Endodermal cell (in vitro differentiated cells): ENCODE data around the gene KRT1. TPM values are rescaled to one million over a fixed set of nuclear protein-coding genes. Genes with fewer than 3 reads are reported as not detected.
A peak's percentile ranks its signal among the peaks of the same experiment; 100 is the strongest.

Experiments used
- DNase-seq: peaks from one replicate; pipeline ENCODE4 v3.0.0-alpha.2; 2017
- H3K27ac ChIP-seq: 2 replicates; pipeline ENCODE4 v1.5.1; 2013; ENCODE audit warnings: mild to moderate bottlenecking, low read depth, low read length, moderate library complexity
- H3K27me3 ChIP-seq: 2 replicates; pipeline ENCODE4 v1.6.1; 2013; ENCODE audit warnings: mild to moderate bottlenecking, low read length, moderate library complexity; ENCODE audit not compliant: insufficient read depth, control insufficient read depth, poor library complexity, severe bottlenecking
- H3K36me3 ChIP-seq: 2 replicates; pipeline ENCODE4 v1.7.0; 2013; ENCODE audit warnings: mild to moderate bottlenecking, low read length, moderate library complexity; ENCODE audit not compliant: control insufficient read depth, insufficient read depth
- H3K4me1 ChIP-seq: one replicate; pipeline ENCODE4 v1.7.0; 2013; ENCODE audit warnings: low read length; ENCODE audit not compliant: control insufficient read depth, insufficient read depth
- H3K4me3 ChIP-seq: 2 replicates; pipeline ENCODE4 v1.5.1; 2013; ENCODE audit warnings: mild to moderate bottlenecking, low read length, moderate library complexity
- H3K9ac ChIP-seq: 2 replicates; pipeline ENCODE4 v1.6.1; 2013; ENCODE audit warnings: mild to moderate bottlenecking, low read length, moderate library complexity; ENCODE audit not compliant: poor library complexity, severe bottlenecking; ENCODE audit errors: extremely low read depth
- H3K9me3 ChIP-seq: 2 replicates; pipeline ENCODE4 v1.6.1; 2013; ENCODE audit warnings: mild to moderate bottlenecking, low read length, moderate library complexity; ENCODE audit not compliant: control insufficient read depth
- H3K27ac Mint-ChIP-seq: 2 replicates; pipeline ENCODE4 v1.8.0; 2020; ENCODE audit warnings: mixed read lengths
- H3K27me3 Mint-ChIP-seq: 2 replicates; pipeline ENCODE4 v1.8.0; 2021; ENCODE audit warnings: mild to moderate bottlenecking, mixed read lengths; ENCODE audit not compliant: insufficient read depth
- H3K36me3 Mint-ChIP-seq: 2 replicates; pipeline ENCODE4 v1.8.0; 2020; ENCODE audit warnings: low read depth, mixed read lengths
- H3K4me1 Mint-ChIP-seq: 2 replicates; pipeline ENCODE4 v1.8.0; 2020; ENCODE audit warnings: mixed read lengths
- H3K4me3 Mint-ChIP-seq: 2 replicates; pipeline ENCODE4 v1.8.0; 2020; ENCODE audit warnings: mild to moderate bottlenecking, moderate library complexity, mixed read lengths
- H3K9me3 Mint-ChIP-seq: 2 replicates; pipeline ENCODE4 v1.8.0; 2020; ENCODE audit warnings: mild to moderate bottlenecking, mixed read lengths
- WGBS, 2 experiments: methylation state at CpG; one replicate each; pipeline versions ENCODE4 v1.1.5 to v1.1.7; 2013; ENCODE audit warnings: missing lambda C conversion rate in 2 of 2, mixed read lengths in 1 of 2; ENCODE audit not compliant: insufficient coverage in 1 of 2, insufficient read length in 1 of 2; 5-methylcytosine and 5-hydroxymethylcytosine counted together
- total RNA-seq, 2 donors: library from RNA; stranded (reverse); fragmentation: NEBNext Ultra II Directional in 1 of 2; extraction: Animal tissue kit (Norgen Biotek cat#: 25700) in 1 of 2; gene quantifications; 2 replicates in 1 of 2; 3 replicates in 1 of 2; pipeline ENCODE4 v1.2.1, GENCODE V29; 2021
- TF ChIP-seq, protein P1 (sequence below): fragments of 200-600 bp; sonication (generic); conservative IDR thresholded peaks from 2 replicates; pipeline ENCODE4 v1.5.0; 2021; ENCODE audit warnings: antibody characterized with exemption, mild to moderate bottlenecking

Gene KRT1
- total RNA-seq, 2 donors from 2014 or later: not detected

DNA sequence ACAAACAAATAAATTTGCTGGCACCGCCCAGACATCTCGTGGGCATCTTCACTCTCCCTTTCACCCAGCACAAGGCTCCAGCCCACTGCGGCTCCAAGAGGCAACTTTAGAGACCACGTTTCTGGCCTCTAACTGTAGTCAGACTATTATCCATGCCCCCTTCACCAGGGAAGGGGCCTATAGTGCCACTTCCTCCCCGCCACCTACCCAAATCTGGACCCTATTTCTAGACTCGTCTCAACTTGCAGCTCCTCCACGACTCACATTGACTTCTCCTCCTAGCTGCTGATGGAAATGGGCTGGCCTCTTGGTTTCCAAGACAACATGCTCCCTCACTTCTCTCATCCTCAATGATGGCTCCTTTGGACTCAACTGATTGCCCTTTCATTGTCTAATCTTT lies 12.3 kb downstream of the KRT1 start:
- no peak for DNase-seq
- no peak overlapping the region for H3K4me3 Mint-ChIP-seq

DNA sequence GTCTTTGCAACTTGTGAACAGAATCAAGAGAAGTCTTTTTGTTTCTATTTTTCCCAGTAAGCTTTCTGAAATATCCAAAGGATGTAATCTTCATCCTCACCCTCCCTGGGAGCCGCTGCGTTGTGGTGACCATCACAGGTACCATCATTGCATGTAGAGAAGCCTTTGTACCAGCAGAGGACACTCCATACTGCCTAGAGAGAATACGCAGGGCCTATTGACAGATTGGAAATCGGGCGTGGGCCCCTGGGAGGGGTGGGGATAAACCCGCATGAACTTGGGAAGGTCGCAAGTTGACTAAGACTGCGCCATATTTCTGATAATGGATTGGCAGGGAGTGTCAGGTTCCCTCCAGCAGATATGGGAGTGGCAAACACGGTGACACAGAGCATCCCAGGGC lies 12.7 kb downstream of the KRT1 start:
- H3K27me3 Mint-ChIP-seq: peaks cover 41% of the 10 kb centered on the region

More for the DNA sequence above, 12.3 kb downstream of the KRT1 start:
- no peaks in the 10 kb centered on the region for H3K4me1 ChIP-seq
- TF ChIP-seq, protein P1, sequence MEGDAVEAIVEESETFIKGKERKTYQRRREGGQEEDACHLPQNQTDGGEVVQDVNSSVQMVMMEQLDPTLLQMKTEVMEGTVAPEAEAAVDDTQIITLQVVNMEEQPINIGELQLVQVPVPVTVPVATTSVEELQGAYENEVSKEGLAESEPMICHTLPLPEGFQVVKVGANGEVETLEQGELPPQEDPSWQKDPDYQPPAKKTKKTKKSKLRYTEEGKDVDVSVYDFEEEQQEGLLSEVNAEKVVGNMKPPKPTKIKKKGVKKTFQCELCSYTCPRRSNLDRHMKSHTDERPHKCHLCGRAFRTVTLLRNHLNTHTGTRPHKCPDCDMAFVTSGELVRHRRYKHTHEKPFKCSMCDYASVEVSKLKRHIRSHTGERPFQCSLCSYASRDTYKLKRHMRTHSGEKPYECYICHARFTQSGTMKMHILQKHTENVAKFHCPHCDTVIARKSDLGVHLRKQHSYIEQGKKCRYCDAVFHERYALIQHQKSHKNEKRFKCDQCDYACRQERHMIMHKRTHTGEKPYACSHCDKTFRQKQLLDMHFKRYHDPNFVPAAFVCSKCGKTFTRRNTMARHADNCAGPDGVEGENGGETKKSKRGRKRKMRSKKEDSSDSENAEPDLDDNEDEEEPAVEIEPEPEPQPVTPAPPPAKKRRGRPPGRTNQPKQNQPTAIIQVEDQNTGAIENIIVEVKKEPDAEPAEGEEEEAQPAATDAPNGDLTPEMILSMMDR: no peak
- no peaks in the 10 kb centered on the region for H3K36me3 ChIP-seq
- no peak overlapping the region for H3K9ac ChIP-seq
- H3K9me3 ChIP-seq: no peaks in the 10 kb centered on the region
- H3K9me3 Mint-ChIP-seq: no peaks in the 10 kb centered on the region
- H3K27ac Mint-ChIP-seq: no peak overlapping the region
- no peaks in the 10 kb centered on the region for H3K4me1 Mint-ChIP-seq
- H3K27ac ChIP-seq: no peak overlapping the region
- peaks cover 37% of the 10 kb centered on the region for H3K27me3 Mint-ChIP-seq
- no peaks in the 10 kb centered on the region for H3K36me3 Mint-ChIP-seq
- H3K4me3 ChIP-seq: no peak overlapping the region
- H3K27me3 ChIP-seq: peaks cover 62% of the 10 kb centered on the region
- WGBS, 2 experiments: 82 to 84% methylated on average over 5 to 7 of the region's 7 CpGs

DNA sequence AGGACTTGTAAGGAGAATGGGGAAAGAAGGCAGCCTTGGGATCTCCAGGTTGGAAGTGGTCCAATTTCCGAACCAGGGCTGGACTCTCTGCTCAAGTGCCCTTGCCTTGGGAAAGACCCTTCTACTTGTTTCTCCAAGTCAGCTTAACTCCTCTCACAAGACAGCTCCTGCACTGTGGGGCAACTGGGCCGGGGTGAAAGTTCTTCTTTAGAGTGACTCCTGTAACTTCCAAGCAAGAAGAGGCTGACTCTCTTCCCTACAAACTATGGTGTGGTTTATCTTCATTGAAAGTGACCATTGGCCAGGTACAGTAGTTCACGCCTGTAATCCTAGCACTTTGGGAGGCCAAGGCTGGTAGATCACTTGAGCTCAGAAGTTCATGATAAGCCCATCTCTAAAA lies 13.7 kb downstream of the KRT1 start:
- 78 to 90% methylated on average over 2 to 3 of the region's 3 CpGs for WGBS, 2 experiments
- Mint-ChIP-seq H3K4me1 (no peaks in the 10 kb centered on the region), H3K4me3 (no peak overlapping the region), H3K36me3 (no peaks in the 10 kb centered on the region), H3K9me3 (no peaks in the 10 kb centered on the region), H3K27me3 (peaks cover 41% of the 10 kb centered on the region), H3K27ac (no peak overlapping the region)
- H3K9ac ChIP-seq: no peak overlapping the region
- H3K36me3 ChIP-seq: no peaks in the 10 kb centered on the region
- DNase-seq: no peak
- H3K27ac ChIP-seq: no peak overlapping the region
- no peak overlapping the region for H3K4me3 ChIP-seq
- peaks cover 58% of the 10 kb centered on the region for H3K27me3 ChIP-seq
- TF ChIP-seq, protein P1: no peak
- no peaks in the 10 kb centered on the region for H3K9me3 ChIP-seq
- peaks cover 4% of the 10 kb centered on the region for H3K4me1 ChIP-seq

More for the DNA sequence above, 12.7 kb downstream of the KRT1 start:
- 68 to 72% methylated on average over 9 of the region's 9 CpGs for WGBS, 2 experiments
- Histone ChIP-seq H3K27me3 (peaks cover 60% of the 10 kb centered on the region), H3K27ac (no peak overlapping the region), H3K4me3 (no peak overlapping the region), H3K9me3 (no peaks in the 10 kb centered on the region), H3K36me3 (no peaks in the 10 kb centered on the region), H3K4me1 (peaks cover 3% of the 10 kb centered on the region), H3K9ac (no peak overlapping the region)
- TF ChIP-seq, protein P1: peak; percentile 75
- H3K36me3 Mint-ChIP-seq: no peaks in the 10 kb centered on the region
- H3K9me3 Mint-ChIP-seq: no peaks in the 10 kb centered on the region
- no peaks in the 10 kb centered on the region for H3K4me1 Mint-ChIP-seq
- no peak overlapping the region for H3K27ac Mint-ChIP-seq
- H3K4me3 Mint-ChIP-seq: no peak overlapping the region
- peak; percentile 77 for DNase-seq
